ENCODE measurements around the gene FAM53C.

The FAM53C gene

DNA sequence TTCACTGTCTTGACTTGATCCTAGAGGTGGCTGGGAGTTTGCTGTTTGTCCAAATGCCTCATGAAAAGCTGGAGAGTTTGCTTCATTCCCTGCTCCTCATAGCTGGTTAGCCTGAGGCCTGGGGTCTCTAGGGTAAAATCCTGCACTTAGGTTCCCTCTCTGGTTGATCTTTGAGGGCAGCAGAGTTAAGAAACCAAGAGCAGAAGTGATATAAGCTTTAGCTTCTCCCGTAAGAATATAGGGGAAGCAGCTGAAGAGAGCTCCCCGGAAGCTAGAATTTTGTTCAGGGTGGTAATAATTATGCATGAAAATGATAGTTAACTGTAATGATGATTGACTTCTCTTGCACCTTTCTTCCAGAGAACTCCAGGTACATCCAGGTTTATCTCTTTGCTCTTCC lies 1.4 kb downstream of the FAM53C start:
- no peak for DNase-seq (ENCODE audit: low spot score)
- TF ChIP-seq, protein P1, sequence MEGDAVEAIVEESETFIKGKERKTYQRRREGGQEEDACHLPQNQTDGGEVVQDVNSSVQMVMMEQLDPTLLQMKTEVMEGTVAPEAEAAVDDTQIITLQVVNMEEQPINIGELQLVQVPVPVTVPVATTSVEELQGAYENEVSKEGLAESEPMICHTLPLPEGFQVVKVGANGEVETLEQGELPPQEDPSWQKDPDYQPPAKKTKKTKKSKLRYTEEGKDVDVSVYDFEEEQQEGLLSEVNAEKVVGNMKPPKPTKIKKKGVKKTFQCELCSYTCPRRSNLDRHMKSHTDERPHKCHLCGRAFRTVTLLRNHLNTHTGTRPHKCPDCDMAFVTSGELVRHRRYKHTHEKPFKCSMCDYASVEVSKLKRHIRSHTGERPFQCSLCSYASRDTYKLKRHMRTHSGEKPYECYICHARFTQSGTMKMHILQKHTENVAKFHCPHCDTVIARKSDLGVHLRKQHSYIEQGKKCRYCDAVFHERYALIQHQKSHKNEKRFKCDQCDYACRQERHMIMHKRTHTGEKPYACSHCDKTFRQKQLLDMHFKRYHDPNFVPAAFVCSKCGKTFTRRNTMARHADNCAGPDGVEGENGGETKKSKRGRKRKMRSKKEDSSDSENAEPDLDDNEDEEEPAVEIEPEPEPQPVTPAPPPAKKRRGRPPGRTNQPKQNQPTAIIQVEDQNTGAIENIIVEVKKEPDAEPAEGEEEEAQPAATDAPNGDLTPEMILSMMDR (IDR thresholded peaks at IDR 0.05; ENCODE audit: extremely low read depth, missing control alignments) = no peak

DNA sequence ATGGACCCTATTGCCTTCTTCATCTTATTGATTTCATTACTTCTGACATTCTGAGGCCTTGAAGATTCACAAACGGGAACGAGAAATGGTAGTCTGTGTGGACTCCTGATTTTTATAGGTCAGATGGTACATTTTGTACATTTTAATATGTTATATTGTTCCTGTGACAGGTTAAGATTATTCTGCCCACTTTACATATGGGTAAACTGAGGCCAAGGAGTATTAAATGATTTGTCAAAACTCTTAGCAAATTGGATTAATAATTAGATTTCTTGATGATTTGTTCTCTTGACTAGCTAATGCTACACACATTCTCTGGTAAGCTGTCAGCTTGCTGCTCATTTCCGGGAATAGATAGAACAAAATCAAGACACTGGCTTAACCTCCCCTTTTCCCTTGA lies 1.9 kb downstream of the FAM53C start:
- TF ChIP-seq, protein P1 (IDR thresholded peaks at IDR 0.05; ENCODE audit: extremely low read depth, missing control alignments) = no peak
- no peak for DNase-seq (ENCODE audit: low spot score)

- TF ChIP-seq, protein P1 (IDR thresholded peaks at IDR 0.05; ENCODE audit: extremely low read depth, missing control alignments) = no peak
- no peak for DNase-seq (ENCODE audit: low spot score)
Measured at GRCh38 chr5:138344887-138345622, 7.0 kb downstream of the FAM53C start.

DNA sequence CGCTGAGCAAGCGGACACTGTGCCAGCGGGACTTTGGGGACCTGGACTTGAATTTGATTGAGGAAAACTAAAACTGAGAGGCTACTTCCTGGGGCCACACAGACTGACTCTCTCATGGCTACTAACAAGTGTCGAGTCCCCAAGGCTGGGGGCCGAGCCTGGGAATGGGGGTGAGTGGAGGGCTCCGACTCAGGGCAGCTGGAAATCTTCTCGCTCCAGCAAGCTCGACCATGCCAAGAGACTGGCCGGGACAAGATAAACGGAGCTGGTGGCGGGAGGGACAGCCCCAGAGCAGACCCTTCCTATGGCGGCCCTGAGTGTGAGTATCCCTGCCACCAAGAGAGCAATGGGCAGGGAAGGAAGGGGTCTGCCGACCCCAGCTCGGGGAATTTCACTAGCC lies 8.8 kb downstream of the FAM53C start:
- TF ChIP-seq, protein P1 (IDR thresholded peaks at IDR 0.05; ENCODE audit: extremely low read depth, missing control alignments) = no peak
- no peak for DNase-seq (ENCODE audit: low spot score)

DNA sequence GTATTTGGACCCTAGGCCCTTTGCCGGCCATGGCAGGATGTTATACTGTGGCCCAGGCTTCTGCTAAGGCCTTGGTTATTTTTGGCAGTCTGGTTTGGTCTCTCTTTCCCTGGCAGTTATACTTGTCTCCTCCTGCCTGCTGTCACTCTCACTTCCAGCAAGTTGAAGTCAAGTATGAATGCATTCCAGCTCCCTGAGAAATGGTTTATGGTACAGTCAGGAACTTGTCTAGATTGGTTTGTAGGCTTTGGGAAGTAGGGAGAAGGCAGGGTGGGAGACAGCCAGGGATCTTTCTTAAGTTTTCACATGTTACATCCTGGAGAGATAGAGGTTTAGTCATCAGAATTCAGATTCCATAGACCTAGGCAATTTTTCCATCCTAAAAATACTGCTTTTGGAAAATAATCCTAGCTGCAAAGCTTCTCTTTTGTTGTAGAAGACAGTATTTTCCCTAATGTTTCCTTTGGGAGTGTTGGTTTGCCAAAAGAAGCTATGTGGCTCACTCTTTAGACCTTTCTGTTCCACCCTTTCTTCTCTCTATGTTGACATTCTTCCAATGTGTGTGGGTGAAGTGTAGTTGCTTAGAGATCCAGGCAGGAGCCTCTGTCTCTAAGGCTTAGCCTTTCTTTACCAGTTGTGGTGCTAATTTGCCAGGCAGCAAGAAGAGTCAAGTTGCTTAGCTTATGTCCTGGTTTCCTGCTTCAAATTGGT lies 11.9 kb downstream of the FAM53C start:
- no peak for DNase-seq (ENCODE audit: low spot score)

DNA sequence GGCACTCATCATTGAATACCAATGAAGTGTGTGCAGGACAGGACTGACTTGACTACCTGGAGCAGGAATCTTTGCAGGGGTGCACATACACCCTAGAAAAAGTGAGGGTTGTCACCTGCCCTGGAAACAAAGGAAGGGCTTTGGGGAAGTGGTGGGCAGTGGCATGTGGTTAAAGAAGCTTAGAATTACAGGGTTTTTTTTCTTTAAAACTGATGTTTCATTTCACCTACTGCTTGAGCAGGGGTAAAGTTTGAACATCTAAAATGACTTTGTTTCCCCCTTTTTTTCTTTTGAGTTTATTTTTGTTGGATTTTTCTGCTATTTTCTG lies 12.5 kb downstream of the FAM53C start:
- no peak for DNase-seq (ENCODE audit: low spot score)
- TF ChIP-seq, protein P1 (IDR thresholded peaks at IDR 0.05; ENCODE audit: extremely low read depth, missing control alignments) = no peak

More for the DNA sequence above, 11.9 kb downstream of the FAM53C start:
- TF ChIP-seq, protein P1 (IDR thresholded peaks at IDR 0.05; ENCODE audit: extremely low read depth, missing control alignments) = no peak

DNA sequence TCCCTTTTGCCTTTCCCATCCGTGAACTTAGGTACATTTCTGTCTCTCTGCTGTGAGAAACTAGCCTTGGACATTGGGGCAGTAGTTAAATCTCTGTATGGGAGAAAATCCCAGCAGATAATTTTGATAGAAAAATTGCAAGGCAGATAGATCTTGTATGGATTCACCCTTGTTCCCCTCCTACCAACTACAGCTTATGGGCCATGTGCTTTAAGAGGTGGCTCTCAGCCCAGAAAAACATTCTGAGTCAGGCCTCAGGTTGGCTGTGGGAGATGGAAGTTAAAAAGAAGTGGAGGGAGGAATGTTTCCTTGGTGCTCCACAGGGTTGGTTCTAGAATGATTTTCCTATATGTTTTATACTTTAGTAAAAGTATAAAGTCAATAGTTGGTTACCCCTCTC lies 13.0 kb downstream of the FAM53C start:
- TF ChIP-seq, protein P1 (IDR thresholded peaks at IDR 0.05; ENCODE audit: extremely low read depth, missing control alignments) = no peak
- DNase-seq (ENCODE audit: low spot score) = no peak

All from GM20000 (cell line).